ENCODE measurements around the gene WWOX. TPM values are rescaled to one million over a fixed set of nuclear protein-coding genes. Genes with fewer than 3 reads are reported as not detected.
"Not testable (repeated sequence)": the region's sequence is repeated elsewhere in the genome, so short reads cannot be mapped to it uniquely, and the experiment has no call there.

The WWOX gene
- total RNA-seq, 1 experiment from 2014 or later: 13.0 TPM

DNA sequence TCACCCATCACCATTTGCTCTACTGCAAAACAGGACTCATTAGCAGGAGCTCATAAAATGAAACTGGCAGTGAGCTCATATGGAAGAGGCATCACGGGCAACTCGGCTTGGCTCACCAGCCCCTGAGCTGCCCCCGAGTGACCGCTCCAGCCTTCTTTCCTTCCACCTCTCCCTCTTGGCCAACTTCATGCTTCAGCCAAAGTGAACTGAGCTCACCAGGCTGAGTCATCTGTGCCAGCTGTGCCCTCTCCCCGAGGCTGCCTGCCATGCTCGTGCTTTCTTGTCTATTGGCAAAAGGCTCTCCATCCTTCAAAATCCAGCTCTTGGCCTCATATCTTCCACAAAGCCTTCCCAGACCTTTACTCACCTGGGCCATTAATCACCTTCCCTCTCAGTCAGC lies 391.4 kb downstream of the WWOX start:
- no peak for DNase-seq (ENCODE audit: low read depth)

DNA sequence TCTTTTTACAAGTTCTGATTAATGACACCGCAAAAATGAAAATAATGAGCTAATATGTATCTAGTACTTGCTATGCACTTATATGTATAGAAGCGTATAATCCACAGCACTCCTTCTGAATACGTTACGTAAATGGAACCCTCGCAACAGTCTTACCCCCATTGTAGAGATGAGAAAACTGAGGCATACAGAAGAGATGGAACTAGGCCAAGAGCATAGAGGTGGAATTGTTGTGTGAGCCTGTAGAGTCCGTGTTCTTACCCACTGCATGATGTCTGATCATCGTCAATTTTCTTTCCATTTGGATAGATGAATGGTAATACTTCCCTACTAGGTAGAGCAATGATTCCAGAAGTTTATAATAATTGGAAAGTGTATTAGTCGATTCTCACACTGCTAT lies 394.1 kb downstream of the WWOX start:
- no peak for DNase-seq (ENCODE audit: low read depth)

DNA sequence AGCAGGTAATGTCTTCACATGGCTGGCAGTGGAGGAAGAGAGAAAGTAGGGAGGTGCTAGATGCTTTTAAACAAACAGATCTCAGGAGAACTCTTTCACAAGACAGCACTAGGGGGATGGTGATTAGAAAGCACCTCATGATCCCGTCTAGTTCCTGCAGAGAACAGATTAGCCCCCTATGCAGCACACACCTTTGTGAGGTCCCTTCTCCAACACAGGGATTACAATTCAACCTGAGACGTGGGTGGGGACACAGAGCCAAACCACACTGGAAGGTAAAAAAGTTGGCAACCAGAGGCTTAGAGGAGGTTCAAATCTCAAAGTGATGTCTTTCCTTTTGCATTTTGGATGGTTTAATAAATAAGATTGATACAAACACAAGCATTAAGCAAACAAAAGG lies 394.7 kb downstream of the WWOX start:
- DNase-seq (ENCODE audit: low read depth): no peak

DNA sequence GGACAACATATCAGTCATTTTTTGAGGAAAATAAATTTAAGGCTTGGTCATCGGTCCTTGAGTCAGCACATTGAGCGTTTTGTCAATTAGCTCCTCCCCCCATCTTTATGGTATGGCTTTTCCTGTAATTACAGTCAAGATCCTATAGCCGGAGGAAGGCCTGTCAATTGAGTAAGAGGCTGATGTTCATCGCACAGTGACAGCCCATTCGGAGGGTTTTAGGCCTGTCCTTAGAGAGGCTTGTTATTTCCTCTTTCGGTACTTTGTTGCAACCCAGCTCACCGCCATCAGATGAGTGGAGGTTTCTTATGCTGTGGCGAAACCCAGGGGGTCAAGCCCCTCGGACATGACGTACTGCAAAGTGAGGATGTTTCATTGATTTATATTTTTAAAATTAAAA lies 395.2 kb downstream of the WWOX start:
- no peak for DNase-seq (ENCODE audit: low read depth)

DNA sequence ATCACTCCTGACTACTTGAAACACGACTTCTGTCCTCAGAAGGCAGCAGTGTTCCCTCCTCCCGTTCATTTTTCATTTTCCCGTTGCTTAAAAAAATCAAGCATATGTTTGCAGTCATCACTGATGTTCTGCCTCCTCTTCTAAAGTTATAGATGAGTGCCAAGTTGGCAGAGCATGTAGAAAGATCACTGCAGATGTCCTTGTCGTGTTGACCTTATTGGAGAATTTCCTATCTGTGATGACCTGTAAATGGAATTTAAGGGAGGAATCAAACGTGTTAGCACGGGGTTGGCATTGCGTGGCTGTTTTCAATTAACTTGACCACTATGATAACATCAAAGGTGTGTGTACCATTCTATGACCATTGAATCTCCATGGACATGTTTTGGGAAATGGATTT lies 396.7 kb downstream of the WWOX start:
- no peak for DNase-seq (ENCODE audit: low read depth)

DNA sequence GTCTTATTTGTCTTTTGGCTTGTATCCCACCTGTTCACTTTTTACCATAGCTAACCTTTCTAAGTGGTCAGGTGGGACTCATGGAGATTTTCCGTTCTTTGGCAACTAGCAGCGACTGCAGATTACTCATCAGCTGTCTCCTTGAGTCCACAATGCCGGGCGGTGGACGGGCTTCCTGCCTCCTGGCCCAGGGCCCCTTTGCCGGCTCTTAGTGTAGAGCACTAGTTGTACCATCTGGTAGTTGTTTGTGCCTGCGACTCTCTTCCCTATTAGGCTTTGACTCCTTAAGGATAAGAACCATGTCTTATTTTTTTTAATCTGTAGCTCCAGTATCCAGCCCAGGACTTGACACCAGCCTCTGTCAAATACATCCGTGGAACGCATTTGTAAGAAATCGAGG lies 399.9 kb downstream of the WWOX start:
- no peak for DNase-seq (ENCODE audit: low read depth)

DNA sequence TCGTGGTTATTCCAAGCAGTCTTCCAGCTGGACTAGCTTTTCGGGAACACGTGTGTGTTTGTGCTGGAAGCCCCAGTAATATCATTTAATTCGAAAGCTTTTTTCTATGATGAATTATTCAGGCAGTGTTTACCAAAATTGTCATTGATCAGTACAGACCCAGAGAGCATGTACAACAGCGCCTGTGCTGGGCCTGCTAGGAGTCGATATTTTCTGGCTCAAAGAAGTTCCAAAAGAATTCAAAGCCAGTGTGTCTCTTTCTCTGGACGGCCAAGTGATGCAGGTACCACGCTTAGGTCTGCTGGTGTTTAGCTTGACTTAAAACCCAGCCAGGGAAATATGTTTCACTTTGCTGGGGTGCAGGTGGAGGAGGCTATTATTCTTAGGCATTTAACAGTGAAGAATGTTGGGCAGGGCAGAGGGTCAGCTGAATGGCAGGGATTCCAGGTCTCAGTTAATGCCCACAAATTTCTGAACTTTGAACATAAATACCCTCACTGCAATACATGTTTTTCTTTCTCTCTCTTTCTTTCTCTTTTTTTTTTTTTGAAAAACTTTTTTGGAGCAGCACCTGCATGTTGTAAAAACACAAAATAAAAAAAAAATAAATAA lies 401.3 kb downstream of the WWOX start:
- no peak for DNase-seq (ENCODE audit: low read depth)

DNA sequence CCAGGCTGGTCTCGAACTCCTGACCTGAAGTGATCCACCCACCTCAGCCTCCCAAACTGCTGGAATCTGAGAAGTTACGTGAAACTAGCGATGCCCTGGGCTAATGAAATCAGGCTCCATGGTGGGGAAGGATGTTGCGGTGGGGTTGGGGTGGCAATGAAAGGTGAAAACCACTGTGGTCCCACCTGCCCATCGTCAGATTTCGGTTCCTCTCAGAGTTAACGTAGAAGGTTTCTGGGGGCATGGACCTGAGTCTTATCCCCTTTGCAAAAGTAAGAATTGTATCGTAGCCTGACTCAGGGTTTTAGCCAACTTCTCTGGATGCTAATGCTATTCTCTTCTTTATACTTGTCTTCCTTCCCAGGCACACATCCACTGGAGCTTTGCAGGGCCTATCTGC lies 402.3 kb downstream of the WWOX start:
- DNase-seq (ENCODE audit: low read depth): no peak

DNA sequence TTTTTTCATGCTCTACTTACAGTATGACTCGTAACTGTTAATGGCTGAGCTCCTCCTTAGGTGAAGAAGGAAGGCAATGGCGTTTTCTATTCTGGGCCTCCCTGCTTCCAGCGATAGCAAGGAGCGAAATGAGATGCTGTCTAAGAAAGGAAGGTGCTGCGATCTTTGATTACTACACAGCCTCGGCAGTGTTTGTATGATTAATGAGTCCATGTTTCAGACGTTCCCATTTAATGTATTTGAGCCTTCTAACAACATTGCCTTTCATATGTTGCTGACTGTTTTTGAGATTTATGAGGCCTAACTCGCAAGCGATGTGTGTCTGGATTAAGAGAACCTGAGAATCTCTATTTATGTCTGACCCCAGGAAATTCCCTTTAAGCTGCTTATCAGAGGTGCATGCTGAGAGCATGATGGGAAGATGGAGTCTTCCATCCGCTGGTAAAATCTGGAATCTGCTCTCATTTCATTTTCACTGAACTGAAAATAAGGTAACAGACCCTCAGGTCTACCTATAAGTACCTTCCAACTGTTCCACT lies 403.4 kb downstream of the WWOX start:
- no peak for DNase-seq (ENCODE audit: low read depth)

DNA sequence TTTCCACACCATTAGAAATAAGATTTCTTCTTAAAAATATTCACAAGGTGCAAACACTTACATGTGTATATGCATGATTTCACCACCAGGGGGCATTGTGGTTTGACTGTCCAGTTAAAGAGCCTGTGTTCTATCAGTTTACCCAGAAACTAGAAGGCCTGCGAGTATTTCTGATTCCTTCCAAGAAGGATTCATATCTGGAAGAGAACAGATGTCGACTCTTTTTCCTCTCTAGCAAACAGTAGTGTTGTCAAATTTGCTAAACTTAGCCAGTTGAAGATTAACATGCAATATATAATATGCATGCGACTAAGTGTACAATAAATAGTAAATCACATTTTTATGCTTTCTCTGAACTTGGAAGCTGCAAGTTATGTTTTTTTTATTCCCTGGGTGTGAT lies 404.1 kb downstream of the WWOX start:
- peak; percentile 35 for DNase-seq (ENCODE audit: low read depth)

DNA sequence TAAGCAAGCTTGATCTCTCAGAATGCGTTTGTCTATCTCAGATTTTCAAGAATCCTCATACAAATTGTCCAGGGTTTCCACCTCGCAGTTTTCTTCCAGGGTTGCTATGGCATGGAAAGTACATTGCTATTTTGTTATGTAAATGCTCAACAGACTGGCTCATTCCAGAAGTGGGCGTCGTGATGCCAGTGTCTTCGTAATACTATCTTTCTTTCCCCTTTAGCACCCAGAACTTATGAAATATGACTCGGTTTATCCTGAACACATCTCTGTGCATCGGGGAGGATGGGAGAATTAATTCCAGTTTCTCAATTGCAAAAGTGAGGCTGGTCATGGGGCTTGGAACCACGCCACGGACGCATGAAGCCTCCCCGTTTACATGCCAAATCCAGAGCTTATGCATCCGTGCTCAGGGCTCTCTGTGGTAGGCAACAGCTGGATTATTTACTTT lies 405.0 kb downstream of the WWOX start:
- DNase-seq (ENCODE audit: low read depth): no peak

DNA sequence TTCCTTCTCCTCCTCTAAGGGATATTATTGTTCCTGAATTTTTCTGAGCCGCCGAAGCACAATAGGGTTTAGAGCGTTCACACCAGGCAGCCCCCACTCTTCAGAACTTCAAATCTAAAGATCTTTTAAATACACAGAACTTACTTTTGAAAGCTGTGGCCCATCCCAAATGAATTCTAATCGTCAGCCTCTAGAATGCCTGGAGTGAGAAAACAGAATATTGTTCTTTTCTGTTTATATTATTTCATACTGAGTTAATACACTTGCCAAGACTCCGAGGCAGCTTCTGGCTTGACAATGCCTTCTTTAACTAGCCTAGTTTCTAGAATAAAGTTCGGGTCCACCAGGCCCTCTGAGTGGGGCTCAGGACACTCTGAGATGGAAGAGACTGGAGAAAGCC lies 405.6 kb downstream of the WWOX start:
- DNase-seq (ENCODE audit: low read depth): no peak

DNA sequence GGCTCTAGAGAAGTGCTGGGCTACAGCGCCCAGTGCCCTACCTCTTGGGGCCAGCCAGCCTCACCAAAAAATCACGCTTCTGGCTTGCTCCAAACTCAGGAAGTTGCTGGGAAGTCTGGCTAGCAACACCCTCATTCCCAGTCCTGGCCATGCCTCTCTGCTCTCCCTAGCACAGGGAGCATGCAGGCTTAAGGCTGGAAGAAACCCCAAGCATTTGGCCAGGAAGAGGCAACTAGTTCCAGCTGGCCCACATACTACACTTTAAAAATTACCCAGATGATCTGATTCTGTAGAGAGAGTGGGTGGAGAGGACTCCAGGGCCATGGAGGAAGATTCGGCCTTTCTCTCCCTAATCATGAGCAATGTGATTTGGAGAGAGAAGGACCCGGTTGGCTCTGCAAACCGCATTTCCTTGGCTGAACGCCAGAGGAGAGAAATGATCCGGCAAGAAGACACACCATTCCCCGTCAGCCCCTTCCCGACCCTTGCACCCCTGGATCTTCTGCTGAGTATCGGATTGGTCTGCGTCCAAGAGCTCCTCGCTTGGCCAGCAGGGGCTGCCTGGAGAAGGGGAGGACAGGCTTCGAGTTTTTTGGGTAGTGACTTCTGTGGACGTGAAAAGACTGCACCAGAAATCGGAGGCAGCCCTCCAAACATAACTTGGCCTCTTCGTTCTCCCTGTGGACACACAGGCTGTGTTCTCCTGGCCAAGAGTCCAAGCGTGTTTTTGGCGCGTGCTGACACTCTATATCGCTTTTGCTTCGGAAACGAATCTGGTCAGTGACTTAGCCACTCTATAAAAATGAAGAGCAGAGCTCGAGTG lies 406.3 kb downstream of the WWOX start:
- peak; percentile 14 for DNase-seq (ENCODE audit: low read depth)

DNA sequence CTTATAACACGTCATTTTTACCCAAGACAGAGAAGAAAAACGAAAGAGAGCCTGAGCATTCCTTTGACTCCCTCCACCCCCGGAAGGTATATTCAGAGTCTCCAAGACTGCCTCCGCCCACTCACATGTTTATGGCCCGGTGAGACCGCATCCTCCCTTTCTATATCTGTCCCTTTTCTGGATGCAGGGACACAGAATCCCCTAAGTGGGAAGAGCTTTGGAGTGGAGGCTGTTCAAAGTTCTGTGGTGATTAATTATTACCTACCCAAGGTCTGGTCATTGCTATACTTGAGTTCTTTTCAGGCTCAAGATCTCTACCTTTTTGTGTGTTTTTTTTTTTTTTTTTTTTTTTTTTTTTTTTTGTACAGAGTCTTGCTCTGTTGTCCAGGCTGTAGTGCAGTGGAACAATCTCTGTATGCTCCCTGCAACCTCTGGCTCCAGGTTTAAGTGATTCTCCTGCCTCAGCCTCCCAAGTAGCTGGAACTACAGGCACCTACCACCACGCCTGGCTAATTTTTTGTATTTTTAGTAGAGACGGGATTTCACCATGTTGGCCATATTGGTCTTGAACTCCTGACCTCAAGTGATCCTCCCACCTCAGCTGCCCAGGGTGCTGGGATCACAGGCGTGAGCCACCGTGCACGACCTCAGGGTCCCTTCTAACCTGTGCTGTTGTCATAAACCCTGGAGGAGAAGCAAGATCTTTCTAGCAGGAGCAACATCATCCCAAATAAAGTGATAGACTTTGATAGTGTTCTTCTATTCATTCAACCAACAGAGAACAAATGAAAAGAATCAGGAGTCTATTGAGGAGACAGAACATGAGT lies 407.1 kb downstream of the WWOX start:
- no peak for DNase-seq (ENCODE audit: low read depth)

DNA sequence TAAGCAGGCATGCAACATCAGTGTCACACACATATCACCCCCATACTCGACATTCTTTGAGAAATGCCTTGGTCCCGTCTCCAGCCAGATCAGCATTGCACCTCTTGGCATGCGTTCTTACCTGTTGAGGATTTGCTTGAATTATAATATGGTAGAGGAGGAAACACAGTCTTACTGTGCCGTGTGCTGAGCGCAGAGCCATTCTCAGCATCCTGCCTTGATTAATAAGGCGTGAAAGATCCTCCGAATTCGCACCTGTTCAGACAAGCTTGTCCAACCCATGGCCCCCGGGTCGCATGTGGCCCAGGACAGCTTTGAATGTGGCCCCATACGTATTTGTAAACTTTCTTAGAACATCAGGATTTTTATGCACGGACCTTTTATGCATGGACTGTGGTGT lies 408.1 kb downstream of the WWOX start:
- no peak for DNase-seq (ENCODE audit: low read depth)

DNA sequence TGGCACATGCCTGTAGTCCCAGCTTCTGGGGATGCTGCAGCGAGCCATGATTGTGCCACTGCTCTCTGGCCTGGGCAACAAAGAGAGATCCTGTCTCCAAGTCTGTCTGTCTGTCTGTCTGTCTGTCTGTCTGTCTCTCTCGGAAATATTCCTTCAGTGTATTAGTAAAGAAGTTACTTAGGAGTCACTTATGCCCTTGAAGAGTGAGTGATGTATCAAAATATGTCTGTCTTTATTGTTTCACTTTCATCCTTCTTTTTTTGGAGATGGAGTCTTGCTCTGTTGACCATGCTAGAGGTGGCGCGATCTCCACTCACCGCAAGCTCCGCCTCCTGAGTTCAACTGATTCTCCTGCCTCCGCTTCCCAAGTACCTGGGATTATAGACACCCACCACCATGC lies 410.5 kb downstream of the WWOX start:
- DNase-seq (ENCODE audit: low read depth): no peak

DNA sequence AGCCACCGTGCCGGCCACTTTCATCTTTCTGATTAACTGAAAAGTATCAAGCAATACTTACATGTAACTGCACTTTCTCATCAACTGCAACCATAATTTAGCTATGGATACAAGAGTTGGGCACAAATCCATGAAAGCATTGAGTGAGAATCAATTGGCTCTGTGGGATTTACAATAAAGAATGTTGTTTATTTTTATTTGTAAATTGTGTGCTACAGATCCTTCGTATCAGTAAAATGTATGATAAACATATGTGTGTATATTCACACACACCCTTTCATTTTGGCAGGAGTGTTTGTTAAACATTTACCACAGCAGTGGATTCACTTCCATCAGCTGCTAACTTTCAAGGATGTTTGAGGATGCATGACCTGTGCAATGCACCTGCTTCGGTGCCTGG lies 411.0 kb downstream of the WWOX start:
- no peak for DNase-seq (ENCODE audit: low read depth)

DNA sequence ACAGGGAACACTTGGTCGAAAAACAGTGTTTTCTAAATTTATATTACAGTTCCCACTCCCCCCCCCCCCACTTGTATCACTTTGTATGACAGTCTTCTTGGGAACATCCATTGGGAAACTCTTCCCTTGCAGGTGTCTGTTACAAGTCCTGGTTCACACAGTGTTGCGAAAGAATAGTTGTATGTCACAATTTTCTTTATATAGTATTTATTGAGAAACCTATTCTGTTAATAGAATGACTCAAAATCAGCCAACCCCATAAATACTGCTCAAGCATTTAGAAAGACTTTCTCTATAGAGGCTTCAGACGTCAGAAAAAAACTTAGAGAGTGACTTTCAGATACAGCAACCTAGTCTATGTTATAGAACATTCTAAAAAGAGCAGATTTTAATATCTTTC lies 414.4 kb downstream of the WWOX start:
- no peak for DNase-seq (ENCODE audit: low read depth)

DNA sequence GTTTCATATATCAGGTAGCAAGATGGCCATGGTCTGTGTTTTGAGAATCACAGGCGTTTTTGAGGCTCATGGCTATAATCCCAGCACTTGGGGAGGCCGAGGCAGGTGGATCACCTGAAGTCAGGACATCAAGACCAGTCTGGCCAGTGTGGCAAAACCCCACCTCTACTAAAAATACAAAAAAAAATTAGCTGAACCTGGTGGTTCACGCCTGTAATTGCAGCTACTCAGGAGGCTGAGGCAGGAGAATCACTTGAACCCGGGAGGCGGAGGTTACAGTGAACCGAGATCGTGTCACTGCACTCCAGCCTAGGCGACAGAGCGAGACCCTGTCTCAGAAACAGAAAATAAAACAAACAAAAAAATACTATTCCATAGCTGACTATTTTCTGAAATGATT lies 415.4 kb downstream of the WWOX start:
- DNase-seq (ENCODE audit: low read depth): not testable (repeated sequence)

DNA sequence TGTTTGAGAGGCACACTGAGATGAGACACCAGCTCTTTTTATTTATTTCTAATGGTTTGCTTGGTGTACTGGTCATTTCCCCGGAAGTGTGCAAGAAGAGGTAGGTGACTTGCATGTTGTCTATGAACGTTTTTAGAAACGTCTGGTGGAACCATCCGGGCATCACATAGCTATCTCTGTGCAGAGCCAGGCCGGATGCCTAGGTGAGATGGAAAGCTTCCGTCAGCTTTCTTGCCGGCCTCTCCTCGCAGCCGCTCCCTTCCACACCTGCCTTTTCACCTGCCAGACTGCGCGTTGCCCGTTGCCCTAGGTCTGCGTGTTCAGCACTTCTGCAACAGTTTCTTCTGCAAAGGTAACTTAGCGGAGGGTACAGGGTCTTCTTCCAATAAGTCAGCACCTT lies 416.0 kb downstream of the WWOX start:
- DNase-seq (ENCODE audit: low read depth): no peak

DNA sequence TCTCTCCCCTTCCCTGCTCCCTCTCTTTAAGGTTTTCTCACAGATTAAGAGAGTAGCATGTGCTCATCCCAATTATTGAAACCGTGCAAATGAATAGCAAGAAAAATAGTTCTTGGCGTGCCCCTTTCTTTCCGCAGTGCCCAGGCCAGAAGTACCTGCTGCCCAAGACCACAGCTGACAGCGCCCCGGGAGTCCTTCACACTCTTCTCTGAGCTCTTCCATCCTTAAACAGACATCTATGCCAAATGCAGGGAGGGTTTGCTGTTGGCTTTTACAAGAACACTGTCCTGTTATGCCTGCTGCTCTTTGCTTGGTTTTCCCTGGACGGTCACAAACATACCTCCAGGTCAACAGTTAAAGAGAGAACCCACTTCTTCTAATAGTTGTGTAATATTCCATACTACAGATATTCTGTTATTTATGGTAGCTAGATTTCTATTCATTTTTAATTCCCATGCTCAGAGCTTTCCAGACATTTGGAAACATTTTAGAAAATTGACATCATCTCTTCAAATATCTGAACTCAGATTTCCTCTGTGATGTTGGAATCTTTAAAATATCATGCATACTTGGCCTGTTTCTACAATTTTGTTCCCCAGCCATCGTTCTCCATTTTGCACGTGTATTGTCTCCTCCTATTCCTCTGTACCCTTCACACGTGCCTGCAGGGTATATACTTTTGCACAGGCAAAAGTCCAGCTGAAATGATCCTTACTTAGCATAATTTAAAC lies 416.7 kb downstream of the WWOX start:
- DNase-seq (ENCODE audit: low read depth): no peak

DNA sequence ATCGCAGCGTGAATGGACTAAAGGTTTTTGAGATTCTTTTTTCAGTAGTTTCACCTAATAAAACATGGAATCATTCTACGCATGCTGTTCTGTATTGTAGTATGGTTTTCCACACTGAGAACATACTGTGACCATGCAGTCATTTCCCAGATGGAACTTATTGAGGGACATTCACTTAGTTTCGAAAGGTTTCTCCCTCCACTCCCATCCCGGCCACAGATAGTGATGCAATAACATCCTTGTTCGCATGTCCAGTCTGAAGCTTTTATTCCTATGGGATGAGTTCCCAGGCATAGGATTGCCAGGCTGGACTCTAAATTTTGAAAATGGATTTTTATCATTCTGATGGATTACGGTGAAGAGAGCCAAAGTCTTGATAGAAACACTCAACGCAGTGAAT lies 420.4 kb downstream of the WWOX start:
- DNase-seq (ENCODE audit: low read depth): no peak

Measured in LHCN-M2 (cell line).